Hepatocyte (in vitro differentiated cells): ENCODE results near the gene POFUT2. TPM values are rescaled to one million over a fixed set of nuclear protein-coding genes. Genes with fewer than 3 reads are reported as not detected.

Experiments
- DNase-seq: peaks from one replicate; pipeline ENCODE4 v3.0.0-alpha.2; 2016; ENCODE audit warnings: low spot score
- H2AFZ ChIP-seq: fragments of 200-600 bp; sonication (generic); 2 replicates; pipeline ENCODE4 v1.6.0; 2016; ENCODE audit warnings: antibody characterized with exemption, mild to moderate bottlenecking
- H3K27ac ChIP-seq: fragments of 200-600 bp; sonication (generic); 2 replicates; pipeline ENCODE4 v1.5.1; 2016; ENCODE audit warnings: mild to moderate bottlenecking
- H3K27me3 ChIP-seq: fragments of 200-600 bp; sonication (generic); 2 replicates; pipeline ENCODE4 v1.6.1; 2016
- H3K36me3 ChIP-seq: fragments of 200-600 bp; sonication (generic); replicated peaks from 2 replicates; pipeline ENCODE4 v1.5.1; 2016; ENCODE audit warnings: low read depth; ENCODE audit not compliant: insufficient read depth
- H3K4me1 ChIP-seq: fragments of 200-600 bp; sonication (generic); 2 replicates; pipeline ENCODE4 v1.5.1; 2016; ENCODE audit warnings: mild to moderate bottlenecking, moderate library complexity; ENCODE audit not compliant: insufficient read depth
- H3K4me2 ChIP-seq: fragments of 200-600 bp; sonication (generic); 2 replicates; pipeline ENCODE4 v1.6.0; 2016
- H3K4me3 ChIP-seq: fragments of 200-600 bp; sonication (generic); 2 replicates; pipeline ENCODE4 v1.5.1; 2016; ENCODE audit warnings: mild to moderate bottlenecking
- H3K79me2 ChIP-seq: fragments of 200-600 bp; sonication (generic); 2 replicates; pipeline ENCODE4 v1.6.0; 2017; ENCODE audit warnings: mild to moderate bottlenecking
- H3K9me2 ChIP-seq: fragments of 200-600 bp; sonication (generic); replicated peaks from 2 replicates; pipeline ENCODE4 v1.6.0; 2017; ENCODE audit warnings: mild to moderate bottlenecking; ENCODE audit not compliant: insufficient read depth
- H3K9me3 ChIP-seq: fragments of 200-600 bp; sonication (generic); 2 replicates; pipeline ENCODE4 v1.5.1; 2016; ENCODE audit warnings: low read depth, mild to moderate bottlenecking
- H4K20me1 ChIP-seq: fragments of 200-600 bp; sonication (generic); 2 replicates; pipeline ENCODE4 v1.6.0; 2016; ENCODE audit warnings: mild to moderate bottlenecking; ENCODE audit not compliant: insufficient read depth, poor library complexity, severe bottlenecking
- CTCF ChIP-seq: fragments of 200-600 bp; sonication (generic); IDR thresholded peaks from 2 replicates; pipeline ENCODE4 v1.5.1; 2016; ENCODE audit warnings: antibody characterized with exemption, mild to moderate bottlenecking; ENCODE audit not compliant: poor library complexity
- EZH2 ChIP-seq: fragments of 200-600 bp; sonication (generic); IDR thresholded peaks from 2 replicates; pipeline ENCODE4 v1.6.1; 2016; ENCODE audit warnings: antibody characterized with exemption, mild to moderate bottlenecking, borderline replicate concordance
- EZH2phosphoT487 ChIP-seq: fragments of 200-600 bp; sonication (generic); IDR thresholded peaks from one replicate; pipeline ENCODE4 v1.6.1; 2018; ENCODE audit warnings: antibody characterized with exemption, mild to moderate bottlenecking, low read depth, moderate library complexity; ENCODE audit not compliant: unreplicated experiment, severe bottlenecking
- WGBS: methylation state at CpG from one replicate; pipeline ENCODE4 v1.1.6; 2016; ENCODE audit warnings: low lambda C conversion rate; ENCODE audit errors: missing lambda C conversion rate; 5-methylcytosine and 5-hydroxymethylcytosine counted together
- polyA plus RNA-seq: library from polyadenylated mRNA; unstranded; fragments of >200 nt; fragmentation: Nextera tagmentation; extraction: Ambion mirVana; gene quantifications from 2 replicates; pipeline ENCODE4 v1.2.1, GENCODE V29; 2016
- total RNA-seq: library from RNA; depleted of rRNA; stranded (reverse); fragments of >200 nt; gene quantifications from 2 replicates; pipeline ENCODE4 v1.2.3, GENCODE V29; 2014

The POFUT2 gene
- total and polyA plus RNA-seq, 2 experiments from 2014 or later: 30.7 to 57.7 TPM

GRCh38 chr21:45289134-45289533 is 1.4 kb upstream of the POFUT2 start:
- Histone ChIP-seq H3K27me3 (no peaks in the 10 kb centered on the region), H3K36me3 (no peaks in the 10 kb centered on the region), H3K4me2 (peak overlapping the region; percentile 99), H3K9me2 (no peaks in the 10 kb centered on the region), H3K27ac (no peak overlapping the region), H2AFZ (no peak overlapping the region), H3K9me3 (no peaks in the 10 kb centered on the region), H3K4me3 (no peak overlapping the region), H4K20me1 (peaks cover 23% of the 10 kb centered on the region), H3K4me1 (peaks cover 34% of the 10 kb centered on the region), H3K79me2 (peaks cover 44% of the 10 kb centered on the region)
- no peak for DNase-seq
- TF ChIP-seq CTCF (no peak), EZH2 (no peak), EZH2phosphoT487 (no peak)
- 90% methylated on average over 3 of the region's 3 CpGs for WGBS

GRCh38 chr21:45288441-45288841 is 746 bp upstream of the POFUT2 start:
- Histone ChIP-seq H3K27ac (peak overlapping the region; percentile 90), H3K27me3 (no peaks in the 10 kb centered on the region), H3K4me3 (peak overlapping the region; percentile 79), H4K20me1 (peaks cover 23% of the 10 kb centered on the region), H2AFZ (peak overlapping the region; percentile 65), H3K4me2 (peak overlapping the region; percentile 99), H3K4me1 (peaks cover 27% of the 10 kb centered on the region), H3K9me3 (no peaks in the 10 kb centered on the region), H3K36me3 (no peaks in the 10 kb centered on the region), H3K9me2 (no peaks in the 10 kb centered on the region), H3K79me2 (peaks cover 48% of the 10 kb centered on the region)
- TF ChIP-seq CTCF: no peak
- TF ChIP-seq EZH2phosphoT487: no peak
- no peak for TF ChIP-seq EZH2
- WGBS: 17% methylated on average over 25 of the region's 34 CpGs
- DNase-seq: peak; percentile 28

- peak overlapping the region; percentile 6 for H3K27ac ChIP-seq
- H3K27me3 ChIP-seq: no peaks in the 10 kb centered on the region
- no peaks in the 10 kb centered on the region for H3K9me2 ChIP-seq
- DNase-seq: peak; percentile 64
- H2AFZ ChIP-seq: no peak overlapping the region
- H4K20me1 ChIP-seq: peaks cover 29% of the 10 kb centered on the region
- H3K9me3 ChIP-seq: no peaks in the 10 kb centered on the region
- TF ChIP-seq EZH2phosphoT487 (no peak), CTCF (no peak), EZH2 (no peak)
- peaks cover 13% of the 10 kb centered on the region for H3K4me1 ChIP-seq
- peaks cover 52% of the 10 kb centered on the region for H3K79me2 ChIP-seq
- 11% methylated on average over 22 of the region's 54 CpGs for WGBS
- H3K36me3 ChIP-seq: no peaks in the 10 kb centered on the region
- peak overlapping the region; percentile 90 for H3K4me3 ChIP-seq
- peak overlapping the region; percentile 97 for H3K4me2 ChIP-seq
Measured at GRCh38 chr21:45286671-45287437, 841 bp downstream of the POFUT2 start.
